ENCODE data around the gene SLC25A21.
"Not testable (repeated sequence)": the region's sequence is repeated elsewhere in the genome, so short reads cannot be mapped to it uniquely, and the experiment has no call there.

SLC25A21 gene

DNA sequence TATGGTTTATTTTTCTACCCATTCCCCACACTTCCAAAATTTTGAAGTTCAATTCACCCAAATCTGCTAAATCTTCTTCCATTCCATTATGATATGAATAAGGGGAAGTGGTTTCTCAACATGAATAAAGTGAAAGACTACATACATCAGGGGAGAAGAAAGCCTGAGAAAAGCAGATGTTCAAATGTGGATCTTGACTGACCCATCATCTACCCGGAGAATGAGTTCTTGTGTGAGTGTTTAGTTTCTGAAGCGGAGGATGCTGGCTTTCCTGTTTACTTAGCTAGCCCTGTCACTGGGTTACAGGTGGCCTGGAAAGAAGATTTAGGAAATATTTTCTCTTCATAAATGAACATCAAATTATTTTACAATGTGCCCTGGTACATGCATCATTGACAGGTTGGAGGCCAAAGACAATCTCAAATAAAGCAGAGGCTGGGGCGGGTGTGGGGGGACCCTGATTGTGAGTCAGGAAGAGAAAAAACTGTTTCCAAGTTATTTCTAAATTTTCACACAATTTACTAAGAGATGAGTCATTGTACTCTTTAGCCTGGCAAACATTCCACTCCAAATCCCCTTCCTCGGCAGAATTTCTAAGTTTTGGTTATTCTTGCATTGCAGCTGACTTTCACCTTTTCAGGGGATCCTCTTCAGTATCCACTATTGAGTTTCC, 135.6 kb downstream of the SLC25A21 start:
- DNase-seq, result no peak

DNA sequence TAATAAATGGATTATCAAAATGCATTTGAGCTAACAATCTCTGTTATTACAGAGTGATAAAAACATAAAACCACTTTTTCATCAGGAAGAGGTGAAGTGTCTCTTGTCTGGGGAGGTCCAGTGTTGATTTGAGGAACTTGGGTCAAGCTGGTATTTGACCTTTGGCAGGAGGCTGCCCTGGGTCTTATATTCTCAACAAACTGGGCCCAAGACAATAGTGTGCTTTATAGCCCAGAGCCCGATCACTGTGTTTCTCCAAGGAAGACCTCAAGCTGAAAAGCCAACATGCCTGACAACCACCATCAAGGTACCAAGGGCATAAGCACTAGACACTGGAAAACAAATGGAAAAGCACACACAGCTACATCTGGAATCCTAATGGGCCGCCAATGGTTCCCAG, 137.0 kb downstream of the SLC25A21 start:
- DNase-seq, result no peak

DNA sequence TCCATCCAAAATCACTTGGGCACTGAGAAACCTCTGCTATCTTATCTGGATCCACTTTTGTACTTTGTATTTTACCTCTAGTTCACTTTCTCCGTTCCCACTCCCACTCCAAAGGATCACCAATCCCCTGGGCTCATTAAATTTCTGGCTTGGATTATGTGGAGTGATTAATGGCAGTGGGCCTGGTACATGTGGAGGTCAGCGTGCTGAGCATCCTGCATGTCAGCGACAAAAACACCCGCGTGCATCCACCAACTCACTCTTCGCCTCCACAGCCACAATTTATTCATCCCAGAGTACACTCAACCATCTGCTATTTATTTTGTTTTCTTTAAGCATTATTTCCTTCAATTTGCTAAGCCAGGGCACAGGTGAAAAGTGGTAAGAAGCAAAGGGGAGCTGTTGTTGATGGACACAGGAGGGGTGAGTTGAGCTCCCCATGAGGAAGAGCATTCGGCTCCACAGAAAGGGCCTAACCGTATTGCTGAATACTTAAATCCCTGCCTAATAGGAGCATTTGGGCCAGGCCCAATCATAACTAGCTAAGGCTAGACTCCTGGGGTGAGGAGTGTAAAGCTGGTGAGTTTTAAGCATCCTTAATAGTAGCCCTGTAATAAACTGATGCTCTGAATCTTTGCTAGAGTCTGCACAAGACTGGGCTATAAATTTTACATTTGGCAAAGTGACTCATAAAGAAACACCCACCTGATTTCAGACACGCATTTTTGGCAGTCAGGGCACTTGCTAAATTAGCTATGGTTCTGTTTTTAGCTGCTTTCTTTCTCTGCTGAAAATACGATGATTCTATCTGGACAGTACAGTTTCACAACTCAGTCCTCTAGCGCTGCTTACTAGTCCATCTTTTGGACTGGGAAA, 137.8 kb downstream of the SLC25A21 start:
- DNase-seq, result no peak

DNA sequence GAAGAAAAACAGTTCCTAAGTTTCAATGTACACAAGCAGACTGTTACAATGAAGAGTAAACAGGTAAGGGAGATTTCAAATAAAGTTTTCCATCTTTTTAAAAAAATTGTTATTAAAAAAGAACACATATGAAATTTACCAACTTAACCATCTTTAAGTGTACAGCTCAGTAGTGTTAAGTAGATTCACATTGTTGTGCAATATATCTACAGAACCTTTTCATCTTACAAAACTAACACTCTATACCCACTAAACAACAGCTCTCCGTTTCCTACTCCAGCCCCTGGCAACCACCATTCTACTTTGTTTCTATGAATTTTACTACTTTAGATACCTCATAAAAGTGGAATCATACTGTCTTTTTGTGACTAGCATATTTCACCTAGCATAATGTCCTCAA, 139.5 kb downstream of the SLC25A21 start:
- DNase-seq, result no peak

DNA sequence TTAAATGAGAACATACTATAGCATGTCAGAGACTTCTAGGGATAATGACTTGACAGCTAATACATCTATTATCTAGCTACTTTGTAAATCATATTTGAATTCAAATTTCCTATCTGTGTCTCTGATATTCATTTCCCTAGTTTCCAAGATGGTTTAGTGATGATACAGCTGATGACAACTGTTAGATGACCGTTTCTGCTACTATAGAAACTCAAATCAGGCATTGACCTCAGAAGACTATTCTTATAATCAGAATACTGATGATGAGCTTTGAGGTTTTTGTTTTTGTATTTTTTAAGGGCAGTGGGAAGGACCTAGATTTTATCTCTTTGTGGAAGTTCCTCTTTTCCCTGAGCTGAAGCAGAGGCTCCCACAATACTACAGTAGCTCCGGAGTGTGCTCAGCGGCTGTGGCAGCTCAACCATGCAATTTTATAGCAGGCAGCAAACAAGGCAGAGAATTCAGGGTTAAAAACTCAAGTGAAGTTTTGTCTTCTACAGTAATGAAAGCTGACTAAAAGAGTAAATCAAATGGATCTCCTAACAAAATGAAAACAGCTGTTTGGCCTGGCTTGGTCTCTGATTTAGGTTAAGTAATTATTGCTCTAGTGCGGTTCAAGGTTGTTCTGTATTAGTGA, 145.1 kb downstream of the SLC25A21 start:
- peak; percentile 20 to 50 for DNase-seq

DNA sequence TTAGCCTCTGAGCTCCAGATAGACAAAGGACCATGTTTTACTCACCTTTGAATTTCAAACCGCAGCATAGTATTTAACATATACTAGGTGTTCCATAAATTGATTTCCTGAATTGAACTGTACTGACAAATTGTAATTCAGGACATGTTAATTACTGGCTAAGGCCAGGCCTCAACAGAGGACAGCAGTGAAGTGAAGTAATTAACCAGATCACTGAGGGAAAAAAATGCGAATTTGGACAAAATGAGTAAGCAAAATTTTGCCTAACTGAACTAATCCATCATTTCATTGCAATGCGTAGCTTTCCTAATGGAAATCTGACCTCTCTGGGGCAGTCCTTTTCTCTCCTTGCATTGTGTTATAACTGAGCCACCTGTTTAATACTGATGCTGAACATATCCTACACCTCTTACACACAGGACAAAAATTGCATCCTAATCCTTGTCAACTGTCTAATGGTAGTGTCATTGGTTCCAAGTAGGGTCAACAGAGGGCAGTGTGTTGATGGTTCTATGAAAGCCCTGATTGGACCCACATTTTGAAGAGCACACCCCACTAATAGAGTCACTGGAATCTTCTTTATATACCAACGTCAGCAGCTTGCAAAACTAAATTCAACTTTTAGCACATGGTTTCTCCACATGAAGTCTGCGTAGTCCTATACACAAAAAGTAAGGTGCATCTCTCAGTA, 148.4 kb downstream of the SLC25A21 start:
- no peak for DNase-seq

DNA sequence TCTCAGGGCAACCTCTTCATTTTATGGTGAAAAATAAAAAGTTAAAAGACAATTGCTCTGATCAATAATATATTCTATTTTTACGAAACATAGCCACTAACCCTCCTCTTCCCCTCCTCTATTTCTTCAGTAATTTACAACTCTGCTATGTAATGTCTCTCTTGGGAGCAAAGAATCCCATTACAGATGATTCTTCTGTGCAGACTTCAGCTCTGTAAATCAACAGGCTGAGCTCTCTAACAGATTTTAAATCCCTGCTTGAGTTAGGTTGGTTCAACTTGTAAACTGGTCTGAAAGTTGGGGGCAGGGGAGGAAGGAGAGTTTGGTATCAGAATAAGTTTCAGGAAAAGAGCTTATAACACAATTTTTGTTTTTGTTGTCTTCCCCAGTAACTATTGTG, 151.0 kb downstream of the SLC25A21 start:
- DNase-seq, result no peak

DNA sequence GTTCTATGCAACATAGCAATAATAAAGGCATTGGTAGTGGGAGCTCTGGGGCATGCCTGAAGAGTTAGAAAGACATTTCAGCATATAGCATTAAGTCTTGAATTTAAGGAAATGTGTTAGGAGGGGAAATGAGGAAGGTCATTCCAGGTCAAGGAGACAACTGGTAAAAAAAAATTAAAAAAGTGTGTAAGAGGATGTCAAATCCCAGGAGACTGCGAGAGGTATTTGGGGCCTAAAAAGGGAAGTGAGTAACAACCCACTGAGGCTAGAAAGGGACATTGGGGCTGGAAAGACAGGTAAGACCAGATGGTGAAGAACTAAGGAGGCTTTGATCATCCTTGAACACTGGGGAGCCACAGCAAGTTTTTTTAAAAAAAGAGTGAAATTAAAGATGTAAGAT, 152.9 kb downstream of the SLC25A21 start:
- DNase-seq, result no peak

DNA sequence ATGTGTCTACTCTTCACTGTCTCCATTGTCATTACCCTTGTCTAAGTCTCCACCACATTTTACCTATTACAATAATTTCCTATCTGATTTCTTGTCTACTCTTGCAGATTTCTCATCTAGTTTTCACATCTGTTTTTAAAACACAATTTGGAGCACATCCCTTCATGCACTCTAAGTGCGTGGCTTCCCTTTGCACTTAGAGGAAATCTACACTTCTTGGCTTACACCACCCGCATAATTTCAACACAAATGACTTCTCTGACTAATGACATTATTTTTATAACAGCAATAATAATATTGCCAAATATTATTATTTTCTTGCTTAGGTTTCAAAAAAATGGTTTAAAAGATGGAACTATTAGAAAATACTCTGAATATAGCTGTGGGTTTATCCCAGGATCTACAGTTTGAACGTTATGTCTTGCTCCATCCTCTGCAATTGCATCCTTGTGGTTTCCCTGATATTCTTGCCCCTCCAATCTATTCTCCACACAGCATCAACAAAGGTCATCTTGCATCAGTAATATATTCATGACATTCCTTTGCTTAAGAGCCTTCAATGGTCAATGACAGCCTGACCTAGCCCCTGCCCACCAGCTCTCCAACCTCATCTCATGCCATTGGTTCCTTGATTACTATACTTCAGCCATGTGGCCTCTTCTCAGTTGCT, 153.7 kb downstream of the SLC25A21 start:
- no peak for DNase-seq

DNA sequence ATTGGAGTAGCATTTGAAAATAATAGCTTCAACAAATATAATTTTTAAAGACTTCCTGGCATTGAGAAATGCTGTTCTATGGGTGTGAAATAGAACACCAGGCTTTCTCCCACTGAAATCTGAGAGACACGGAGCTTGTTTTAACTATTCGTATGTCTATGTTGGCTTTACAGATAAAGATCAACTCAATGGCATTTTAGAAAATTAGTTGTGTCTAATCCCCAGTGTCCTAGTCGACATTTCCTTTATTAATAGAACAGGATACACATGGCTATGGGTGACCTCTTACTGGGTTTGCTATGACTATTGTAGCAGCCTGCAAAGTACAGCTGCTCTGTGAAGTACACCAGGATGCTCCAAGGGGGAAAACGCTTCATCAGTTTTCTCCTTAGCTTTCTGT, 159.3 kb downstream of the SLC25A21 start:
- no peak for DNase-seq

DNA sequence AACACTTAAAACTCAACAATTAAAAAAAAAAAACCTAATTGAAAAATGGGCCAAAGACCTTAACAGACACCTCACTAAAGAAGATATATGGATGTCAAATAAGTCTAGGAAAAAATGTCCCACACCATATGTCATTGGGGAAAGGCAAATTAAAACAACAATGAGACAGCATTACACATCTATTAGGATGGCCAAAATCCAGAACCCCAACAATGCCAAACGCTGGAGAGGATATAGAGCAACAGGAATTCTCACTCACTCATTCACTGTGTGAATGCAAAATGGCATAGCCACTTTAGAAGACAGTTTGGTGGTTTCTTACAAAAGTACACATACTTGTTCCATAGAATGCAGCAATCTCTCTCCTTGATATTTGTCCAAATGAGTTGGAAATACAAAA, 173.7 kb downstream of the SLC25A21 start:
- no peak for DNase-seq

DNA sequence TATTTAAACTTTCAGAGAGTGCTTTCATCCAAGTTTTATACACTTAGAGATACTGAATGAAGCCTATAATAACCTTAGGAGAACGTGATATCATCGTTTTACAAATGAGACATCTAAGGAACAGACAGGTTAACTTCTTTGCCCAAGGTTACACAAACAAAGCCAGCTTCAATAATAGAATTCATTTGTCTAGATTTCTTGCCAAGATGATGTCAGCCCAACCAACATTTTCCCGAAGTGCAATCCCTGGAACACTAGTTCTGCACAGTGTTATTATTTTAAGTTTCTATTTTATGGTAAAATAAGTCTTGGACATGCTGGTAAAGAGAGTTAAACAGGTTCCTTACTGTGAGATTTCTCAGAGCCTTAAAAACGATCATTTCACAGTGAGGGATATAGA, 174.6 kb downstream of the SLC25A21 start:
- no peak for DNase-seq

DNA sequence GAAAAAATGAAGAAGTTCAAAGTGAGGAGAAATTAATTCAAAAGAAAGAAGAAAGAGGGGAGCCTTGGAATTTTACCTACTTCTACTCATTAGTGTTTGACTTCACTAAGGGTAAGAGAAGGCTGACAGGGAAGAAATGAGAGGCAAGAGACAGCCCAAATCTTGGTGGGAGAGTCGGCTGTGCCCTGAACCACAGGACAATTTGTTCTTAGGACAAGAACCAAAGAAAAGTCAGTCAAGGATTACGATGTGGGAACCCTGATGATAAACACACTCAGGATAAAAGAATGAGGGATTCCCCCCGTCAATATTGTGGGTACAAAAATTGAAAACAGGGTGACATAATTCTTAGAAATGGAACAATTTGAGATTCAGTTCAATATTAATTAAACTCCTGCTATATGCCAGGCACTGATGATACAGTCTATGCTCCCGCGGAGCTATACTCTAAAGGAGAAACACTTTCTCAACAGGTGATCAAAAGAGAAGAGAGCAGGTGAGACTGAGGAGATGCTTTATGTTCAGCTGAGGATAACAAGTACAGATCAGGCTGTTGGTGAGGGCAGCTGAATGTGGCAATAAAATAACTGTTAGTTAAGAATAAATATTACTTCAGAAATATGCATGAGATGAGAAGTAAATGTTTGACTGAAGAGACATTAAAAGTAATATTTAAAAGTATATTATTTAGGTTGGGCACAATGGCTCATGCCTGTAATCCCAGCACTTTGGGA, 175.4 kb downstream of the SLC25A21 start:
- DNase-seq, result no peak

DNA sequence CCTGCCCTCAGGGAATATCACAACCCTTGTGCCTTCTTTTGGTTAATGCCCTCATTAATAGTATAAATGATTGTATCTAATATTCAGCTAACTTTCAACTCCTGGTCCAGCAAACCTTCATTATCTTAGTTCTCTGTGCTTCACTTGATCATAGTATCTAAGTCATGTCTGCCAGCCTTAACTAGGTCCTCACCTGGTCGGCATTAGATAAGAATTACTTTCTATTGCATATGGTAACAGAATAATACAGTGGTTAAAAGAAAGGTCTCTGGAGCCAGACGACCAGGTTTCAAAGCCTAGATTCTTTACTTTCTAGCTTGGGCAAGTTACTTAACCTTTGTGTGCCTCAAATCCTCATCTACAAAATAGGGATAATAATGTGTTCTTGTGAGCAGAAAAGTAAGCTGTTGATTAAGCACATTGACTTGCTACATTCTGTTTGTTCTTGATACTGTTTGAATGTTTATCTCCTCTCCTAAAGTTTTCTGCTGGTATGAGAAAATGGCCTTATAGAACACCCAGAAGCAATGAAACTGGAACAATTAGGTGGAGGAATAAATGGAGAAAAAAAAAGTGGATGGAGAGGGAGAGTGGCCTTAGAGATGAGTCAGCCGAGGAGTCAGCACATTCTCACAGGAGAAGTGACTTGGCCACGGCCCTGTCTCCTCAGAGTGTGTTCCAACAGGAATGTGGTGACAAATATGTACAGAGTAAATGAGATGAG, 176.1 kb downstream of the SLC25A21 start:
- DNase-seq, result no peak

DNA sequence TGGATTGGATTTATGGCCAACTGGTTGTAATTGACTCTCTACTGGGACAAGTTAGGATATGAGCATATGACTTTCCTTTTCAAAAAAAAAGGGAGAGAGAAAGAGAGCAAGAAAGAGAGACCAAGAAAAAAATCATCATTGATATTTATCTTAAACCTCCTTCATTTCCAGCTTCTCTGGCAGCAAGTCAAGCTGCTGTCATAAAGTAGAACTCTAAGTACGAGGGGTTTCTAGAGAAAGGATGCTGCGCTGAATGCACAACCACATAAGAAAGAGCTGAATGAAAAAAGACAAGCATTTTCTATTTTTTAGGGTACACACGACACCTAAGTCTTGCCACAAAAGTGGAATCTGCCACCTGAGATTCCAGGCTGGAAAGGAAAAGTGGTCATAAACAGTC, 182.6 kb downstream of the SLC25A21 start:
- DNase-seq, result no peak

DNA sequence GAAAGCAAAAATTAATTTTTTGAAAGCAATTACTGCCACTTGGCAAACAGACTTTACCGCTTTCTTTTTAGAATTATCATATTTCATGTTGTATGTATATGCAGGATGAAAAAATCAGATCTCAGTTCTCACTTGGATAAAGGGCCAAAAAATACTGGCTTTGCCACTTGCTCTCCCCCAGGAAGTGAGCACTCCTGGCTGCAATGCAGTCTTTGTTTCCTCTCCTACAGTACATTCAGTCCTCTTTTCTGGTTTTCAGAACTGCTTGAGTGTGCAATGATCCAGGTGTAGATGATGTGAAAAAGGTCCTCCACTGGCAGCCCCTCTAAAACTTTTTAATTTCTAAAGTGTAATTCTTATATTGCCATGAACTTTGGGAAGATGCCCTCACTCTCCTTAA, 183.4 kb downstream of the SLC25A21 start:
- no peak for DNase-seq

DNA sequence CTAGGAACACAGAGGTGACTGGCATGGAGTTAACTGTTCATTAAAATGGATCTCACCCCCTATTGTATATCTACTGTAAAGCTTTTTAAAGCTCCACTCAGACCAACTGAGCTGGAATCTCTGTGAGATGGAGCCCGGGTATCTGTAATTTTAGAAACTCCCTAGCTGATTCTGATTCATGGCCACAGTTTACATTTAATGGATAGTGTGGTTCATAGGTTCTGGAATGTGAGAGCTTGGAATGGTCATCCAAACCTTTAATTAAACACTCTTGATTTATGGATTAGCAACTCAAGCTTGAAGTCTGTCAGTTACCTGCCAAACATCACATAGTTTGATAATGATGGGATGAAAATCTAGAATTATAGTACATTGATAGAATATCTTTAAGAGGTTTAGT, 183.8 kb downstream of the SLC25A21 start:
- no peak for DNase-seq

DNA sequence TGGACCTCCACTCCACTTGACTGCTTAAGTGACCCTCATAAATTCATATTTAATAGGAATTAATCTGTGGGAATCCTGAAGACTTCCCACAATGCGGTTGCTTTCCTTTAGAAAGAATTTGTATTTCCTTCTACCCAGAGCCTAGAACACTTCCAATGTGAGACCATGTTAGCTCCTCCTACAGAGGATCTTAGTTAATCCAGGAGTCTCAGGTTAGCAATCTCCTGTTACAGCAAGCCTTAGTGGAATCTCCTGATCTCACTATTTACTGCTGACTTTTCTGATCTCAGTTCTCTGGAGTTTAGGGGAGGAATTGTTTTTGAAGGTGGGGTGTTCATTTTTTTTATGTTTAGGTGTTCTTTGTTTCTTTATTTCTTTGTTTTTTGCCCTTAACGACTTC, 186.0 kb downstream of the SLC25A21 start:
- DNase-seq, result no peak

DNA sequence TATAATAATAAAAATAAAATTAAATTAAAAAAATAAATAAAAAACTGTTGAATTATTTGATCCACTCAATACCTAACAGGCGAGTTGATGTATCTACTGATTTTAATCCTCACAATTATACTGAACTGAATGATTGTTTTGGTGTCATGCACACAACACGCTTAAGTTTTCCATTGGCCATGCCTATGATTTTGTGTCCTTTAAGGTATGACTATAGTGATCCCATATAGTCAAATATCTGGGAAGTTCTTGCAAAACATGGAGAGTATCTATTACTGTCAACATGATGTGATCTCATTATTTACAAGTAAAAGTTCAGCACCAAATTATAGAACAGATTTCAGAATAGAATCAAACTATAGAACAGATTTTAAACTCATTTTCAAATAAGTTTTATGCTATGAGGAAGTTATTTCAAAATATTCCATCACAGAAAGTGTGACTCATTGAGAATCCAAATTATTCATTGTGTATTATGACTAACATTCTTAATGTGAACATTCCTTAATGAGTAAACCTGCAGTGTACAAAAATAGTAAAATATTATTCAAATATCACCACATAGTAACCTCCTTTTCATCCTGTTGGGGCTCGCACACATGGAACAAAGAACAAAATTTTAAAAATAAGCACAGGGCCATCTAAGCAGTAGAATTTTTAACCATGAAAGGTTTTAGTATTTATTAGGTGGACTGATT, 190.4 kb downstream of the SLC25A21 start:
- peak in 1 of 2 experiments; percentile 1 for DNase-seq

DNA sequence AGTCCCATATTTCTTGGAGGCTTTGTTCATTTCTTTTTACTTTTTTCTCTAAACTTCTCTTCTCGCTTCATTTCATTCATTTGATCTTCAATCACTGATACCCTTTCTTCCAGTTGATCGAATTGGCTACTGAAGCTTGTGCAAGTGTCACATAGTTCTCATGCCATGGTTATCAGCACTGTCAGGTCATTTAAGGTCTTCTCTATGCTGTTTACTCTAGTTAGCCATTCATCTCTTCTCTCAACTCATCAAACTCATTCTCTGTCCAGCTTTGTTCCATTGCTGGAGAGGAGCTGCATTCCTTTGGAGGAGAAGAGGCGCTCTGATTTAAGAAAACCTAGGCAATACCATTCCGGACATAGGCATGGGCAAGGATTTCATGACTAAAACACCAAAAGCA, 192.0 kb downstream of the SLC25A21 start:
- not testable (repeated sequence) for DNase-seq

DNA sequence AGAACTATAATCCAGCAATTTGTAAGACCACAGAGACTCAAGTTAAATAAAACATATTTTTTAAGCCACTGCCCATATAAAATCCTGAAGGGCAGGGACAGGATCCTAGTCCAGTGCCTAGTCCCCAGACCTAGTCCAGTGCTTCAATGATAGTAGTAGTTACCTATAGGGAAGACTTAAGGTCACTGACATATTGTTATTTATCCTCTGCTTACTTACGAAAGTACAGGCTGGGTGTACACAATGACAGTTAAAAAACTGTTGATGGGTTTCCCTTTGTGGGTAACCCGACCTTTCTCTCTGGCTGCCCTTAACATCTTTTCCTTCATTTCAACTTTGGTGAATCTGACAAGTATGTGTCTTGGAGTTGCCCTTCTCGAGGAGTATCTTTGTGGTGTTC, 192.5 kb downstream of the SLC25A21 start:
- no peak for DNase-seq

All from NCI-H526 (cell line).